ENCODE results near the gene HBS1L. TPM values are rescaled to one million over a fixed set of nuclear protein-coding genes. Genes with fewer than 3 reads are reported as not detected.

HBS1L gene
- total RNA-seq, 1 experiment from 2014 or later = 89.4 TPM

- ChIA-PET POLR2A (no interaction called here), RAD21 (ENCODE audit: low non-redundant PET in 1 of 2, low total read pairs in 2 of 2, uncharacterized antibody in 2 of 2, unreplicated experiment in 2 of 2) (no interaction called here), CTCF (interaction anchor here (1.8 kb wide), 1 partner anchor 9 kb away, joined by 6 read pairs; no protein-coding TSS in a partner anchor)
- Histone ChIP-seq H3K9me2 (ENCODE audit: insufficient read depth) (no peaks in the 10 kb centered on the region), H3K9me3 (ENCODE audit: control insufficient read depth in 1 of 2, insufficient read depth in 1 of 2, low read depth in 1 of 2, low read length in 2 of 2) (no peaks in the 10 kb centered on the region), H3K27me3 (ENCODE audit: insufficient read depth, low read length) (no peaks in the 10 kb centered on the region), H3K9ac (ENCODE audit: low read length) (no peak overlapping the region), H3K79me2 (ENCODE audit: insufficient read depth, low read length) (no peaks in the 10 kb centered on the region), H2AFZ (ENCODE audit: low read depth, low read length, poor library complexity, severe bottlenecking) (no peak overlapping the region), H3K36me3 (ENCODE audit: control insufficient read depth in 1 of 2, insufficient read depth in 2 of 2, low read length in 2 of 2) (peaks cover 0 to 7% of the 10 kb centered on the region in 2 experiments; a peak in 2 of 4 replicates), H3K4me2 (ENCODE audit: low read length) (no peak overlapping the region), H4K20me1 (ENCODE audit: insufficient read depth) (no peaks in the 10 kb centered on the region), H3K4me1 (ENCODE audit: control insufficient read depth in 1 of 2, insufficient read depth in 2 of 2, low read length in 2 of 2) (no peaks in the 10 kb centered on the region), H3K27ac (ENCODE audit: low read depth, low read length) (no peak overlapping the region), H3K4me3 (replicated peaks in 1 of 2; ENCODE audit: low read depth in 1 of 2, low read length in 2 of 2) (no peak overlapping the region)
- no TSS peak for BruUV-seq (replicated peaks)
- ATAC-seq (no peak), DNase-seq (ENCODE audit: low read depth, low spot score) (no peak)
- intact Hi-C loops (cut with micrococcal nuclease) = no loop called here
- no peak for TF ChIP-seq EZH2 (IDR thresholded peaks at IDR 0.05)
- no peak for TF ChIP-seq ATF3 (IDR thresholded peaks at IDR 0.05)
- TF ChIP-seq, protein P1, sequence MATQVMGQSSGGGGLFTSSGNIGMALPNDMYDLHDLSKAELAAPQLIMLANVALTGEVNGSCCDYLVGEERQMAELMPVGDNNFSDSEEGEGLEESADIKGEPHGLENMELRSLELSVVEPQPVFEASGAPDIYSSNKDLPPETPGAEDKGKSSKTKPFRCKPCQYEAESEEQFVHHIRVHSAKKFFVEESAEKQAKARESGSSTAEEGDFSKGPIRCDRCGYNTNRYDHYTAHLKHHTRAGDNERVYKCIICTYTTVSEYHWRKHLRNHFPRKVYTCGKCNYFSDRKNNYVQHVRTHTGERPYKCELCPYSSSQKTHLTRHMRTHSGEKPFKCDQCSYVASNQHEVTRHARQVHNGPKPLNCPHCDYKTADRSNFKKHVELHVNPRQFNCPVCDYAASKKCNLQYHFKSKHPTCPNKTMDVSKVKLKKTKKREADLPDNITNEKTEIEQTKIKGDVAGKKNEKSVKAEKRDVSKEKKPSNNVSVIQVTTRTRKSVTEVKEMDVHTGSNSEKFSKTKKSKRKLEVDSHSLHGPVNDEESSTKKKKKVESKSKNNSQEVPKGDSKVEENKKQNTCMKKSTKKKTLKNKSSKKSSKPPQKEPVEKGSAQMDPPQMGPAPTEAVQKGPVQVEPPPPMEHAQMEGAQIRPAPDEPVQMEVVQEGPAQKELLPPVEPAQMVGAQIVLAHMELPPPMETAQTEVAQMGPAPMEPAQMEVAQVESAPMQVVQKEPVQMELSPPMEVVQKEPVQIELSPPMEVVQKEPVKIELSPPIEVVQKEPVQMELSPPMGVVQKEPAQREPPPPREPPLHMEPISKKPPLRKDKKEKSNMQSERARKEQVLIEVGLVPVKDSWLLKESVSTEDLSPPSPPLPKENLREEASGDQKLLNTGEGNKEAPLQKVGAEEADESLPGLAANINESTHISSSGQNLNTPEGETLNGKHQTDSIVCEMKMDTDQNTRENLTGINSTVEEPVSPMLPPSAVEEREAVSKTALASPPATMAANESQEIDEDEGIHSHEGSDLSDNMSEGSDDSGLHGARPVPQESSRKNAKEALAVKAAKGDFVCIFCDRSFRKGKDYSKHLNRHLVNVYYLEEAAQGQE (IDR thresholded peaks at IDR 0.05; ENCODE audit: low read depth) = no peak
- no peak for TF ChIP-seq POLR2A (IDR thresholded peaks at IDR 0.05; ENCODE audit: borderline replicate concordance, extremely low read depth, insufficient read depth, insufficient read length)
- TF ChIP-seq SIN3A (IDR thresholded peaks at IDR 0.05; ENCODE audit: low read depth) = no peak
- no peak for TF ChIP-seq SP1 (IDR thresholded peaks at IDR 0.05; ENCODE audit: low read depth)
- no peak for TF ChIP-seq SRF (IDR thresholded peaks at IDR 0.05; ENCODE audit: low read depth)
- TF ChIP-seq EZH2phosphoT487 (IDR thresholded peaks at IDR 0.05; ENCODE audit: borderline replicate concordance) = no peak
- no peak for TF ChIP-seq YY1 (IDR thresholded peaks at IDR 0.05; ENCODE audit: extremely low read depth, insufficient replicate concordance, low read depth, low read length)
- no peak for TF ChIP-seq EGR1 (IDR thresholded peaks at IDR 0.05; ENCODE audit: low read depth)
- TF ChIP-seq CTCF (IDR thresholded peaks at IDR 0.05 in 2 of 3, conservative IDR thresholded peaks at IDR 0.05 in 1 of 3; ENCODE audit: borderline replicate concordance in 1 of 3, insufficient read depth in 1 of 3, low read depth in 2 of 3, low read length in 2 of 3) = no peak
- no peak for TF ChIP-seq ELF1 (IDR thresholded peaks at IDR 0.05; ENCODE audit: borderline replicate concordance, low read depth)
- TF ChIP-seq JUND (IDR thresholded peaks at IDR 0.05) = no peak
- TF ChIP-seq CBX3 (IDR thresholded peaks at IDR 0.05; ENCODE audit: low read depth) = no peak
- TF ChIP-seq RAD21 (IDR thresholded peaks at IDR 0.05; ENCODE audit: low read depth) = no peak
- TF ChIP-seq, protein P2, sequence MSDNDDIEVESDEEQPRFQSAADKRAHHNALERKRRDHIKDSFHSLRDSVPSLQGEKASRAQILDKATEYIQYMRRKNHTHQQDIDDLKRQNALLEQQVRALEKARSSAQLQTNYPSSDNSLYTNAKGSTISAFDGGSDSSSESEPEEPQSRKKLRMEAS (IDR thresholded peaks at IDR 0.05) = no peak
- no peak for TF ChIP-seq TCF7L2 (IDR thresholded peaks at IDR 0.05; ENCODE audit: borderline replicate concordance, extremely low read depth, insufficient read depth, insufficient read length)
- TF ChIP-seq ZFX (IDR thresholded peaks at IDR 0.05) = no peak
- no peak for TF ChIP-seq ZBTB33 (IDR thresholded peaks at IDR 0.05; ENCODE audit: extremely low read depth, insufficient replicate concordance, low read length)
Observed at GRCh38 chr6:135004399-135004798, 50.2 kb downstream of the HBS1L start.
